Stimulated activated CD8-positive, alpha-beta memory T cell treated with anti-CD3 and anti-CD28 coated beads, Interleukin-2, amount 100 ng/mL, for 48 hours (primary cell): ENCODE measurements around the gene POLR2L.

Source experiments
- DNase-seq, 2 donors: peaks; one replicate each; pipeline ENCODE4 v3.0.0-alpha.2; 2020; ENCODE audit warnings: low read depth in 2 of 2

The POLR2L gene

GRCh38 chr11:842370-843002 lies at the start of gene POLR2L, which contains the start of gene TSPAN4:
Gene POLR2L (minus strand): TSS chr11:842529. CDS start chr11:842508, 21 bp downstream.
Gene TSPAN4 (plus strand): TSS chr11:842852. CDS start chr11:850305, 7,453 bp downstream.
- DNase-seq: peak; percentile 84

GRCh38 chr11:890794-891540 lies 48.6 kb upstream of the POLR2L start:
- no peak for DNase-seq

- no peak for DNase-seq
Measured at GRCh38 chr11:889687-890475, 47.6 kb upstream of the POLR2L start.

GRCh38 chr11:889257-889656 lies 46.9 kb upstream of the POLR2L start:
- DNase-seq: no peak

- no peak for DNase-seq
Measured at GRCh38 chr11:888310-889212, 46.2 kb upstream of the POLR2L start.

- DNase-seq: no peak
Measured at GRCh38 chr11:887589-887988, 45.3 kb upstream of the POLR2L start.

- no peak for DNase-seq
Measured at GRCh38 chr11:886568-886967, 44.2 kb upstream of the POLR2L start.

GRCh38 chr11:884578-885070 lies 42.3 kb upstream of the POLR2L start:
- no peak for DNase-seq

- DNase-seq: no peak
Measured at GRCh38 chr11:883527-883926, 41.2 kb upstream of the POLR2L start.

GRCh38 chr11:882596-882995 lies 40.3 kb upstream of the POLR2L start:
- DNase-seq: no peak

GRCh38 chr11:880447-880846 lies 38.1 kb upstream of the POLR2L start:
- no peak for DNase-seq

- peak; percentile 12 to 16 for DNase-seq
Measured at GRCh38 chr11:877565-877964, 35.2 kb upstream of the POLR2L start.

- DNase-seq: no peak
Measured at GRCh38 chr11:876545-876944, 34.2 kb upstream of the POLR2L start.

- no peak for DNase-seq
Measured at GRCh38 chr11:875769-876301, 33.5 kb upstream of the POLR2L start.

- no peak for DNase-seq
Measured at GRCh38 chr11:875203-875602, 32.9 kb upstream of the POLR2L start.

- no peak for DNase-seq
Measured at GRCh38 chr11:873706-874105, 31.4 kb upstream of the POLR2L start.

GRCh38 chr11:872799-873198 lies 30.5 kb upstream of the POLR2L start:
- DNase-seq: no peak

GRCh38 chr11:871472-871871 lies 29.1 kb upstream of the POLR2L start:
- DNase-seq: no peak

GRCh38 chr11:870418-870817 lies 28.1 kb upstream of the POLR2L start:
- DNase-seq: no peak

GRCh38 chr11:870127-870413 lies 27.7 kb upstream of the POLR2L start:
- DNase-seq: no peak

GRCh38 chr11:869399-870126 lies 27.2 kb upstream of the POLR2L start:
- DNase-seq: no peak
